ENCODE results near the gene STXBP6.
"Not testable (repeated sequence)": the region's sequence is repeated elsewhere in the genome, so short reads cannot be mapped to it uniquely, and the experiment has no call there.

The STXBP6 gene

DNA sequence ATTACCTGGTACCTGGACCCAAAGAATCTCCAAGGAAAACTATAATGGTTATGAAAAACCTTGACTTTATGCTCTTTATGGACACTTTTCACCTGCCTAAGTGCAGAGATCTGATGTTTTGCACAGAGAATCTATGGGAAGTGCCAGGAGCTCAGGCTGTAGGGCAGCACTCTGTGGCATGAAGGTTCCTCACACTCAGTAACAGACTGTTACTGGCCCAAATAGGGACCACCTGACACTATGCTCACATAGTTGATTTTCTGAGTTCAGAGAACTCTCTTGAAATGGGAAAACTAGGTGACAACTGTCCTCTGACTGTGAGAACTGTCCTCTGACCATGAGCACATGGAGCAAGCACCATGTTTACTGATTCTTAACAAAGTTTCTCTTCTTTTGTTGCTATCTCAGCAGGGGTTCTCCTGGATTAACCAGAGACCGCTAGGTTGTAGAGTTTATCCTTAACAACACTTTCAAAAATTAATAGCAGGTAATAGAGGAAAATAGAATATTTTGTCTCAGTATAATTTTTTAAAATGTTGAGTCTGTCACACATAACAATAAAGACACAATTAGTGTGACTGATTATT lies 101.6 kb downstream of the STXBP6 start:
- no peak for DNase-seq

DNA sequence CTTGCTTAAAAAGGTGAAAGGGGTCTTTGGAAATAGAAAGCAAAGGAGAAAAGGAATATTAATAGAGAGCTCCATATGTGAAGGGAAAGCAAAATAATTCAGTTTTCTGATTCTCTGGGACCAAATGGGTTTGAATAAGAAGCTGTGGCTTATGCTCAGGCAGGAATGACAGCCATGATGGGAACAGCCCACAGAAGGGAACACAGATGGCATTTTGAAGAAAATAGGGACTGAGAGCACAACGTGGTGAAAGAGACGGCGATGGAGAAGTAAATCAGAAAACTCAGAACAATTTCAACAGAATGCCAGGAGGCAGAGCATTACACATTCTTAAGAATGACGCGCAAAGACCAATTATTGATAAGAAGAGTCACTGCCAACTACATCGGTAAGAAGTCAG lies 102.8 kb downstream of the STXBP6 start:
- no peak for DNase-seq

DNA sequence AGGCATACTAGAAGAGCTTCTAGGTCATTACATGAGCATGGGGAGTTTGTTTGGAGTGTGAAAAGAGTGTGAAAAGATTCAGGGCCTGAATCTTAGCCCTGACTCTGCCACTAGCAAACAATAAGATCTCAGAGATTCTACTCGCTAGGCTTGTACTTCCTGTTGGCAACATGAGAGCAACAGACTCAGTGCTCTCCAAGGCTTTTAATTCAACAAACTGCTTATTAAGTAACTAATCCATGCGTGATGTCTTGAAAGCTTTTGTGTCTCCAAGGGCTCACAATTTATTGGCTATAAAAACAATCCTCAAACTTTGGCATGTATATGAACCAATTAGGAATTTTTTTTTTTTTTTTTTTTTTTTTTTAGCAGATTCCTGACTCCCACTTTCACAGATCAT lies 105.1 kb downstream of the STXBP6 start:
- DNase-seq: no peak

DNA sequence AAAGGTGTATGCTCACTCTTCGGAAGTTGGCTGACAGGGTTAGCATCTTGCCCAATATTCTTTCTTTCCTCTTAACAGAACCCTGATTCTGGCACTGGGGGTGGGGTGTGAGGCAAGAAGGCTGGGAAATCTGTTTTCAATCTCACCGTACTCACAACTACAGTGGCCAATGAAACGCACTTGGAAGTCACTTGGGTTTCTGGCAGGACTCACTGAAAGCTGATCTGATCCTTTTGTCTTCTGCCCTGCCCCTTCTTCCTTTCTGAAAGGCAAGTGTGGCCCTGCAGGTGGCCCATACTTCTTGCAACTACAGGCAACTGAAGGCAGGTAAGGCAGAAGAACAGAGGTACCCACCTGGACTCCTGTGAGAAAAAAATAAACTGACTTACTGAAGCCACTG lies 106.9 kb downstream of the STXBP6 start:
- DNase-seq: no peak

DNA sequence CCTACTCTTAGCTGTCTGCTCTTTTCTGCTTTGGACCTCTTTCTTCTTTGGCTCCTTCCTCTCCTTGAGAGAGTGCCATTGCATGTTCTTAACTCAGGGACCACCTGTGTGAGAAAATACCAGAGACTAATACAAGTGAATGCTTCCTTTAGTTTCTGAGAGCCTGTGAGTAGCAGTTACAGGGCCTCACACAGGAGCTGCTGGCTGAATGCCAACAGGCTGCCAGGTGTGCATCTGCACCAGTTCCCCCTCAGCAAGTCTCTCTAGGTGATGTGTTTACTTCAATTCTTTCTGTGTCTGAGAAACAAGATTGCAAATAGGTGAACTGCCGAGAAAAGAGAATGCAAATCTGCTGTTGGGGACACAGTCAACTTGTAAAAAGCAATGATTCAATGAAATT lies 108.2 kb downstream of the STXBP6 start:
- no peak for DNase-seq

DNA sequence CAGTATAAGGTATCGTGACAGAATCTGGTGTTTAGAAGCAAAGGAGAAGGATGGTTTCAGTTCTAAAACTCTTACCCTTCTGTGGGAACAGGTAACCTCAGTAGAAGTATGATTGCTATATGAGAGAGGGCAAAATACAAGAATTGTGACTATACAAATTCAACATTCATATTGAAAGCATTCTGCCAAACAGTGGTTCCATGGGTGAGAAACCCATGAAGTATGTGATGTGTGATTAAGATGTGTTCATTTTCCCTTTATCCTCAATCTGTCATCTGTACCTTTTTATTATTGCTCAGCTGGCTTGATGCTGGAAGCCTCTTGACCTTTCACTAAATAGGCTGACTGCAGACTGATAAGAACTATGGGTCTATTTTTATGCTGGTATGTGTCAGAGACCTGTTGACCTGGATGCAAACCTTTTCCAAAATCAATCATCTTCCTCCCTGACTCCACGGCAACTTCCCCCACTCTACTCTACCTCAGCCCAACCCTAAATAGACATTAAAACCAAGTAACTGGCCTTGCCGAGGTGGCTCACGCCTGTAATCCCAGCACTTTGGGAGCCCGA lies 109.6 kb downstream of the STXBP6 start:
- DNase-seq: no peak

DNA sequence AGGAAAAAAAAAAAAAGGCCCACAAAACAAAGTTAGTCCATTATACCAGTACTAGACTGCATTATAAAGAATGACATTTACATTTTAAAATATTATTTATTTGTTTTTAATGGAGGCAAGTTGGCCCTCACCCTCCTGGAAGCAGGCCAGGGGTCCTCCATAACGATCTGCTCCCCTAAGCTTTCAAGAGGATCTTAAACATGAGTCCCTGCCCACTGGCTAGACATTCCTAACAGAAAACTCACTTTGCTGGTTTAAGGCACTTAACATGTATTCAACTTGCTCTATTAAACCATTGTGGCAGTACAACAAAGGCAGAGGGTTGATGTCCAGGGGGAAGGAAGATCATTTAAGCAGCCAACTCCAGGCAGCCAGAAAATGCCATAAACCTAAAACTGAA lies 111.4 kb downstream of the STXBP6 start:
- DNase-seq: no peak

DNA sequence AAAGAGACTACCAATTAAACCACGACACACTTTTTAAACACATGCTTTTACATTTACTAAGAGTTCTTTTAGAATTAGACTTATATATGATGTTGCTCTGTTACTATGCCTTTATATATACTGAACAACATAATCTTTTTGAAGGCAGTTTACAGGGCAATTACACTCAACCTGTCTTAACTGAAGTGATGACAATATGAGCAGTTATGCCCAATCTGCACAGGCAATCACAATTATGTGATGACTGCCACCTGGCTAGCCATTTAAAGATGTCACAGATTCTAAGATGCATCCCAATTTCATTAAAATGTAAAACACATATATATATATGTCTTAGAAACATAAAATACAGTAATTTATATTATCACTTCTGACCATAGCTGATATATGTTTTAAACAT lies 112.6 kb downstream of the STXBP6 start:
- no peak for DNase-seq

DNA sequence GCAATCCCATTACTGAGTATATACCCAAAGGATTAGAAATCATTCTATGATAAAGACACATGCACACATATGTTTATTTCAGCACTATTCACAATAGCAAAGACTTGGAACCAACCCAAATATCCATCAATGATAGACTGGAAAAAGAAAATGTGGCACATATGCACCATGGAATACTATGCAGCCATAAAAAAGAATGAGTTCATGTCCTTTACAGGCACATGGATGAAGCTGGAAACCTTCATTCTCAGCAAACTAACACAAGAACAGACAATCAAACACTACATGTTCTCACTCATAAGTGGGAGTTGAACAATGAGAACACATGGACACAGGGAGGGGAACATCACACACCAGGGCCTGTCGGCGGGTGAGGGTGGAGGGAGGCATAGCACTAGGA lies 113.2 kb downstream of the STXBP6 start:
- not testable (repeated sequence) for DNase-seq

DNA sequence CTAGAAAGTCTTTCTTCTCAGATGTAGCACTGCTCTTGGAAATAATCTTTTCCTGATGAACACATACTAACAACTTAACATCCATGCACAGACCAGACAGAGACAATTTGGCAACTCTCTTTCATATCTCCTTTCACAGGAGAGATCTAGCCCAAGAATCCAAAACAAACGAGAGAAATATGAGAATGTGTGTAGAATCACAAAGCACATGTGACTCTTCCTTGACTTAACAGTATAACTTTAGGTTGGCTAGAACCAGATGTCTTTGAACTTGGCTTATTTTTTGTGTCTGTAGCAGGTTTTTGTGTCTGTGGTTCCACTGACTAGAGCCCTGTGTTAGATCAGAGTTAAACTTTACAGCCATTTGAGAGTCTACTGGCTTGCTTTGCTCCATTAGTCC lies 114.2 kb downstream of the STXBP6 start:
- no peak for DNase-seq

DNA sequence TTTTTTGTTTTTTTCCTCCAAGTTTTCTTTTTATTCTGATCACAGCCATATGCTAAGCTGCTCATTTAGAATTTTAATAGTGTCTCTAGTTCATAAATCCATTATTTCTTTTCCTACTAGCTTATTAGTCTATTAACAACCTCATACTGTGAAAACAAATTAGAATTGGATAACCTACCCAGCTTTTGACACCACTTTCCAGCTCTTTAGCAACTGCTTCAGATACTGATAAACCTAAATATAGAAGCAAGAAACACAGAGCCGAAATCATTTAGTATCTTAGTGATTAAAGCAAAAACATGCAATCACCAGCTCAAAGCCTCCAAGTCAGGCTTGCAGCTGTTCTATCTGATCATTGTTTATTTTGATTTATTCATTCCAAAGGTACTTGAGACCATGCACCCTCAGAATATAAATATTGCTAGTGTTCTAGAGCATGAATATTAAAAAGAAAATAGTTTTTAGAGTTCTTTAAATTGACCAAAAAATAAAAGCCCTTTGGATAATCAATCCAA lies 121.5 kb downstream of the STXBP6 start:
- DNase-seq: no peak

DNA sequence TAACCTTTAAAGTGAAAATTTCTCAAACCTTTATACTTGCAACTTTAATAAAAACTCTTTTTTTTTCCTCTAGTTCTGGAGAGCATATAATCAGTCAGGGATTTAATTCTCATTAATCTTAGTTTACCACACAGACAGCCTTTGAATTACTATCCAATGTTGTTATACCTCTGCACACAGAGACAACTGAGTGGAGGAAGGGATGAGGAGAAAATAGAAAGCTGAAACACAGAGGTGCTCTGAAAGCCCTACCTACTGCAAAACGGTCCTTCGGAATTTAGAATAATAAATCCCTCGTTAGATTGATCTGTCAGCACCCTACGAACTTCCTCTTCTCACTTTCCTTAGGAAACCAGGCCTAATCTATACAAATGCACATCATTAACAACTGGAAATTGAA lies 122.1 kb downstream of the STXBP6 start:
- DNase-seq: no peak

DNA sequence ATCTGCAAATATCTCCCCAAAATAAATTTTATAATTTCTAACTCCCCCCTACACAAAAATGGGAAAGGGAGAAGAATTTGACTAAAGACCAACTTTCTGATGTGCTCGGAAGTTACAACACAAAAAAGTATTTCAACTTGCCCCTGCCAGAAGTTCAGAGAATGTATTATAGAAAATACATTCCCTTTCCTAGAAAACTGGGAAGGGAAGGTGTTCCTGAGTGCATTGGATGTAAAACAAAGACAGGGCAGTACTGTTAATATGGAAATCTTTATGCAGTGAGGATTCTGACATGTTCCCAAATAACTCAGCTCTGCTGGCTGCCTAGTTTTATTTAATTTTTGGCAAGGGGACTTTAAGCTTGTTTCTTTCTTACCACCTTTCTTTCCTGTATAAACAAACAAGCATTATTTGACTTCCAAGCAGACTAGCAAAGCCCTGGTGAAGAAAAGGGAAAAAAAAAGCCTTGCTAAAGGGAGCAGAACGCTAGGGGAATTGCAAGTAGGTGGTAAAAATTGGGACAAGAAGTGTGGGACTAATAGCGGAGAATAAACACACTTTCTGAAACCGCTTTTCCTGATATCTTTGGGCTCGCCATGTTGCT lies 124.1 kb downstream of the STXBP6 start:
- DNase-seq: no peak

DNA sequence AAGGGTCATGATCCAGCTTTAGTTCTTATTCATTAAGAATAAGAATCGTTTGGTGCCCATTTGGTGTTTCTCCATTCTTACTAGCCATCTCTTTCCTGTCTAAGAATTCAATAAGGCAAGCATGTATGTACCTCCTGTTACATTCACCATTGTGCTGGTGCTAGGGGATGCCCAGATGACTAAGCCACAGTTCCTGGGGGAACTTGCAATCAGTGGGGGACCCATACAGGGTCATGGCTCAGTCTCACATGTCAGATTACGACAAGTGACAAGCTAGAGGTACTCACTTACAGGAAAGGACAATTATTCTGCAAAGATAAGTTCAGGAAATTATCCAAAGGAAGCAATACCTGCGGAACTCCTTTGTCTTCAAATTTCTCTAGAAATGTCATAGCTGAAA lies 125.4 kb downstream of the STXBP6 start:
- no peak for DNase-seq

DNA sequence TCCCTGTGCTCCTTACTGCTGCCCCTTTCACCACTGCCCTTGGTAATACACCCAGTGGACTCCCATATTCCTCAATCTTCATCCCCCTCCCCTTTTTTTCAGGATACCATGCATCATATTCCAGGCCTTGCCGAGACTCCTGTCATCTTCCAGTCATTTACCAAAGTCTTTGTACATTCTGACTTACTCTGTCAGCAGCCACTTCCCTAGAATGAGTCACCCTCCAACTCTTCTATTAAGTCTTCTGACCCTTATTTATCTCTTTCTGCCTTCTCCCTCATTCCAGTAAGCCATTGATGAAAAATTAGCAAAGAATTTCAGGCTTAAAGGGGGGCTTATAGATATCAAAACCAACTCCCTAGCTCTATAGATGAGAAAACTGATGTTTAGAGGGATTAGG lies 128.0 kb downstream of the STXBP6 start:
- no peak for DNase-seq

DNA sequence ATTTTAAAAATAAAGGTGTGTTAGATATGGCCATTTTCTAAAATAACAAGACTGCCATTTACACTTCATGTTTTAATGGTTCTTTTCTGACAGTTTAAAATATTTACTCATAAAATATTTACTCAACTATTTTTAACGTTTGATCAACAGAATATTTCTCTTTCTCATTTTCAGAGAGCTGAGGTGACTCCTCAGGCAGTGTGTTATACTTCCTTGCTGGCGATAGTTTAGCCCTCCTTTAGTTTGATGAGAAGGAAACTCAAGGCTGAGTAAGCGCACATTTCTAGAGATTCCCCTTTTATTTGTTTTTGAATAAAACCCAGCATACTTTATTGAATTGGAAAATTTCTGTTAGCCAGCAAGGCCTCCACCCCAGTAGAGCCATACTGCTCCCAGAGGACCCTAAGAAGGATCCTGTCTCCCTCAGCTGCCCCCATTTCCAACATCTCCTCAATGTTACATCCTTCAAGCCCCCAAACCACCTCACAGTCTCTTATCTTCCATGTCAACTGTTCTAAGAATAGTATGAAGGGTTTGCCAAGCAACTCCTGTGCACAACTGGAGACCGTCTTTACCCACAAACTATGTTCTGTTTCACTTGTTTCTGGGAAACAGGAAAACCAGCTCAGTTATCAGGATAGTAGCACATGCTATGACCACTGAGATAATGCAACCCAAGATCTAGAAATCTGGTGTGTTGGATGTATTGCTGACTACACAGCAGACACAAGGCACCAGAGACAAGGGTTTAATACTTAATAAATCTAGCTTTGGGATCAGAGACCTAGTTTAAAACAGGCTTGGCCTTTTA lies 129.5 kb downstream of the STXBP6 start:
- DNase-seq: no peak

DNA sequence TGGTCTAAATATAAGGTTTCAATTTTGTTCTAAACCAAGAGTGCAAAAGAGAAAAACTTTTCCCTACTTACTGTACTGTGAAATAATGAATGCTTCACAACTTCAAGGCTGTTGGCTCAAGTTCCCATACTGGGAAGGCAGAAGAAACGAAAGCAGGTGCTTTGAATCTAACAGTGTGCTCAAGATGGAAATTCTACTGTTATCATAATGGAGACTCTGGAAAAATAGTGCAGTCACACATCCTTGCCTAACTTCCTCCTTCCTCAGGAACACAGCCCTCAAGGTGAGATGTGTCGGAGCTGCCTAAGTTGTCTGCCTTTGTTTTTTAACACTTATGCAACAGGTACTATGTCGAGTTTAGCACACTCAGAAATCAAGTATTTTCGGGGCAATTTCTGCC lies 131.1 kb downstream of the STXBP6 start:
- no peak for DNase-seq

DNA sequence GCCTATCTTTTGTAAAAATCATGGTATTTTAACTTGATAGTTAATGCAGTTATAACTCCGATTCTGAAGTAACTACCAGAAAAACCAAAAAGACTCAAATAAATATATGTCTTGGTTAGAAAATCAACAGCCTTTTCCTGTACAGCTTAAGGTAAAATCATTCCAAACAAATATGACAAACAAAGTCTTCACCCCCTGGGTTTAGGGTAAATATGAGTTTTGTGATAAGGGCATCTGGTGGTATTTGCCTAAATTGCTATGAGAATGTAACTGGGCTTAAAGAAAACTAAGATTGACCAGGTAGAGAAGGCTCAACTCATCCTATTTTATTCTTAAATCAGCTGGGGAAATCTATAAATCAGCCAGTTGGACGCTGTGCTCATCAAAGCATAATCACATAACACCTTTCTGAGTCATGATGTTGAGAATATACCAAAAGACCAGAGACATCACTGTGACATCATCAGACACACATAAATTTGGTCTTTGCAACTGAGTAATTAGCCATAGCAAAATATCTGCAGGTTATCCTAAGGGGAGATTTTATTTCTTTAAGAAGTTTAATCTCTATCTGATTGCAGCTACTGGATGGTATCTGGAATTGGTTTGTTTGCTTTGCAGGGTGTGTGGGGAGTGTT lies 133.9 kb downstream of the STXBP6 start:
- no peak for DNase-seq

DNA sequence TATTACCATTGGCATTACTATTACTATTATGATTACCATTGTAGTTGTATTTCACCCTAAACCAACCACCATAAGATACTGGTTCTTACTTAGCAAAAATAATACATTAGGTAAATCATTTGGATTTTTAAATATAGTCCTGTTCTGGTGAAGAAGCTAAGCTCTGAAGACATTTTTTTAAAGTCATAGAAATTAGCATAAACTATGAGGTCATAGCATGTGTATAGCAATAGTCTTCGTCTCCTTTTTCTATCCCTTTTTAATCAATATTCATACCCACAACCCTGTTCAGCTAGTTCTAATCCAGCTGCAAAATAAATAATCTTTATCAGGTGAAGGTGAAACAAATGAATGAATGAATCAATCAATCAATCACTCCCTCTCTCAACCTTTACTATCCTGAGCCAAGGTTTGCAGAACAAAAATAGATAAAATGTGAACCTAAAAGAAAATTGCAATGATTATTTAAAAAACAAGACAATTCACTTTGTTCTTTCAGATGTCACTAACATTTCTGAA lies 134.5 kb downstream of the STXBP6 start:
- DNase-seq: no peak

DNA sequence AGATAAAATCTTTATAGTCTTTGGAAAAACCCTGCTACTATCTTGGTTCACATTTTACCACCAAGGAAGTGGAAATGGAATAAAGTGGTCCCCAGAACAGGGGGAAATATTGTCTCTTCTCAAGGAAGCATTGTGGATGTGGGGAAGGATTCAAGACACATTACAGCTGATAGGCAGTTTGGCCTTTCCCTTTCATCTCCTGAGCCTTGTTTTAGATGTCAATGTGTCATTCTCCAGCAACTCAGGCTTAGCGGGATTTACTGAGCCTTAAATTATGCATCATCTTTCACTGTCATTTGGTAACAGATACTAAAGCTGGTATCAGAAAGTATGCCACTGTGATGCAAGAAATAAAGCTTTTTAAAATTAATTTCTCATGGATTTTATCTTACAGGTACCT lies 136.2 kb downstream of the STXBP6 start:
- DNase-seq: no peak

DNA sequence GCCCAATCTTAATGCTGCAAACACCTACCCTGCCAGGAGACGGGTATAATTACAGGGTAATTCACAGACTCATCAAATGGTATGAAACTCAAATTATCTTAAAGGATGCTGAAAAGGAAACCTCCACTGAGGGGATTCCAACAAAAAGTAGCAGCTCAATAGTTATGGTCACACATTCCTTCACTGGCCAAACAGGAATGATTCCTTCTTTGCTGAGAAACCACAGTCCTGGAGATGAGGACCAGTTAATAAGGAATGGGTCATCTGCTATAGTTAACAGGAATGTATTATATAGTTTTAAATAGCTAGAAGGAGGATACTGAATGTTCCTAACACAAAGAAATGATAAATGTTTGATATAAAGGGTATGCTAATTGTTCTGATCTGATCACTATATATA lies 136.9 kb downstream of the STXBP6 start:
- no peak for DNase-seq

DNA sequence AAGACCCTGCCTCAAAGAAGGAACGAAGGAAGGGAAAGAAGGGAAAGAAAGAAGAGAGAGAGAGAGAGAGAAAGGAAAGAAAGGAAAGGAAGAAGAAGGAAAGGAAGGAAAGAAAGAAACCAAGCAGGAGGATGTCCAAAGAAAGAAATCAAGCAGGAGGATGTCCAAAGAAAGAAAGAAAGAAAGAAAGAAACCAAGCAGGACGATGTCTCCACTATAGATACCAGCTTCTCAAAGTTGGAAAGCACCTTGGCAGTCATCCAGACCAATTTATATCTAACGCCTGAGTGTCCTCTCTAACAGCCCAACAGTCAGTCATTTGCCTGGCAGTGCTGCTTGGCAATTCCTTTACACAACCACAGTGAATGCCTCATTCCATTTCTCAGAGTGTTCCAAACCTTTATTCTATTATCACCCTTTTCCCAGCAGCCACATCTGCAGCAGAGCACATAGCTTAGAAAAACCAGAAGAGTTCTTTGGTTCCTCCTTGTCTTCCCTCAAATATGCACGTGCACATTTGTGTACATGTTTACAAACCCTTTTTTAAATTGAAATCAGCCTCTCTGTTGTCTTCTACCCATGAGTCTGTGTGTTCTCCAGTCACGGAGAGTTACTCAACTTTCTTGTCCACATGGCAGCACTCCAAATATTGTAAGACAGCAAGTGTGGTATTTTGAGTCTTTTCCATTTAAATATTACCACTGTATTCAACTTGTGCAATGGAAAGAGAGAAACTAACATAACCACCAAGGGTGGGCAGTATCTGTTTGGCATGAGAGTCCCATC lies 138.4 kb downstream of the STXBP6 start:
- no peak for DNase-seq

All from stimulated activated CD4-positive, alpha-beta T cell treated with anti-CD3 and anti-CD28 coated beads, Interleukin-2, amount 100 ng/mL, for 24 hours (primary cell).